Stimulated activated naive CD8-positive, alpha-beta T cell treated with anti-CD3 and anti-CD28 coated beads, Interleukin-15, Interleukin-2, amounts not matched to agents 100 ng/mL and 50 ng/mL, for 24 hours (primary cell): ENCODE measurements around the gene P2RY8.
"Not testable (repeated sequence)": the region's sequence is repeated elsewhere in the genome, so short reads cannot be mapped to it uniquely, and the experiment has no call there.

Experiments used
- H3K27ac Mint-ChIP-seq: one replicate; pipeline ENCODE4 v1.8.0; 2021; ENCODE audit warnings: mild to moderate bottlenecking, mixed read lengths
- H3K27me3 Mint-ChIP-seq: one replicate; pipeline ENCODE4 v1.8.0; 2021; ENCODE audit warnings: mixed read lengths
- H3K36me3 Mint-ChIP-seq: one replicate; pipeline ENCODE4 v1.8.0; 2021; ENCODE audit warnings: low read depth, mixed read lengths
- H3K4me1 Mint-ChIP-seq: one replicate; pipeline ENCODE4 v1.8.0; 2021; ENCODE audit warnings: low read depth, mixed read lengths
- H3K4me3 Mint-ChIP-seq: one replicate; pipeline ENCODE4 v1.8.0; 2021; ENCODE audit warnings: mild to moderate bottlenecking, mixed read lengths
- H3K9me3 Mint-ChIP-seq: one replicate; pipeline ENCODE4 v1.8.0; 2021; ENCODE audit warnings: mixed read lengths

The P2RY8 gene

GRCh38 chrX:1511150-1511549, 25.8 kb downstream of the P2RY8 start:
- Mint-ChIP-seq H3K27me3 (no peaks in the 10 kb centered on the region), H3K4me3 (no peak overlapping the region), H3K4me1 (peaks cover 24% of the 10 kb centered on the region), H3K9me3 (peaks cover 10% of the 10 kb centered on the region), H3K36me3 (peaks cover 29% of the 10 kb centered on the region), H3K27ac (peak overlapping the region; percentile 33)

DNA sequence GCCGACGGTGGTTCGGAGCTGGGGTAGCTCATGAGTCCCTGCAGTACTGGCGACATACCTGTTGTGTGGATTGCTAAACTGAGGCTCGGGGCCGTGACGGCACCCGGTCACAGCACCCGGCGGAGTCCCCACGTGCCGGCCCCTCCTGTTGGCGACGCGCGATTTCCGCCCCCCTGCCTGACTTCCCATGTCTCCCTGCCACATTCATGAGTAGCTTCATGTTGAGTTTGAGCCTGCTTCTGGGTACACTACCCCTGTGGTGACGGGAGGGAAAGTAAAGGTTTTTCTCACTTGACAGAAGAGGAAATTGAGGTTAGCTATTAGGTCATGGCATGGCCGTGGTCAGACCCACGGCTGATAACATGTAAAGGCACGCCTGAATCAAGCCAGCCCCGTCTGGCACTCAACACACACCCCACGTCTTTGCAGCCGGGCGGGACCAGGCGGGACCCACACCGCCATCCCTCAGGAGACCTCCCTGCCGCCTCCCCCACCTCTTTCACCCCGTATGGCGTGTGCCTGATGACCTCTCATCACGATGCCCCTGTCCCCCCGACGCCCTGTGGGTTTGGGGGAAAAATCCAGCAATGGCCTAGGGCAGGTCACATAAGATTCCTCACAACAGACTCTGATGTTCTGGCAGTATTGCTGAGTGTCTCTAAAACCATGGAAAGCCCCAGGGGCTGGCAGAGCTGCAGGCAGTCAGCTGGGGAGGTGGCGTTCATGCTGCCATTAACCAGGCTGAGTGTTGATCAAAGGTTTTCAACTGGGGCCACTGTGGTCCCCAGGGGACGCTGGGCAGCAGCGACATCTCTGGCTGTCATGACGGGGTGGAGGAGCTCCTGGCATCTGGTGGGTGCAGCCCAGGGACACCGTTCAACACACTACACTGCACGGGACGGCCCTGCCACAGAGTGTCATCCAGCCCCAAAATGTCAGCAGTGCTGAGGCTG, 29.2 kb downstream of the P2RY8 start:
- Mint-ChIP-seq H3K36me3 (peaks cover 16% of the 10 kb centered on the region), H3K27ac (peak overlapping the region; percentile 53), H3K27me3 (no peaks in the 10 kb centered on the region), H3K4me1 (peaks cover 36% of the 10 kb centered on the region), H3K4me3 (peak overlapping the region; percentile 41), H3K9me3 (no peaks in the 10 kb centered on the region)

GRCh38 chrX:1506916-1507315, 30.1 kb downstream of the P2RY8 start:
- Mint-ChIP-seq H3K4me3 (no peak overlapping the region), H3K36me3 (peaks cover 9% of the 10 kb centered on the region), H3K9me3 (no peaks in the 10 kb centered on the region), H3K27ac (no peak overlapping the region), H3K4me1 (peaks cover 45% of the 10 kb centered on the region), H3K27me3 (no peaks in the 10 kb centered on the region)

DNA sequence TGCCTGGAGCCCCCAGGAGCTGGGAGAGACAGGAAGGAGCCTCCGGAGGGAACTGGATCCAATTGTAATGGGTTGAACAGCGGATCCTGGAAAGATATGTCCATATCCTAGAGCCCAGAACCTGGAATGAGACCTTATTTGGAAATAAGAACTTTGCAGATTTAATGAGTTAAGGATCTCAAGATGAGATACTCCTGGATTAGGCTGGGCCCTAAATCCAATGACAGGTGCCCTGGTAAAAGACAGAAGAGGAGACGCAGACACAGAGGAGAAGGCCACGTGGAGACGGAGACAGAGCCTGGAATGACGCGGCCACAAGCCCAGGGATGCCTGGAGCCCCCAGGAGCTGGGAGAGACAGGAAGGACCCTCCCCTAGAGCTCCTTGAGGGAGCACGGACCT, 34.1 kb downstream of the P2RY8 start:
- no peak overlapping the region for H3K4me3 Mint-ChIP-seq

DNA sequence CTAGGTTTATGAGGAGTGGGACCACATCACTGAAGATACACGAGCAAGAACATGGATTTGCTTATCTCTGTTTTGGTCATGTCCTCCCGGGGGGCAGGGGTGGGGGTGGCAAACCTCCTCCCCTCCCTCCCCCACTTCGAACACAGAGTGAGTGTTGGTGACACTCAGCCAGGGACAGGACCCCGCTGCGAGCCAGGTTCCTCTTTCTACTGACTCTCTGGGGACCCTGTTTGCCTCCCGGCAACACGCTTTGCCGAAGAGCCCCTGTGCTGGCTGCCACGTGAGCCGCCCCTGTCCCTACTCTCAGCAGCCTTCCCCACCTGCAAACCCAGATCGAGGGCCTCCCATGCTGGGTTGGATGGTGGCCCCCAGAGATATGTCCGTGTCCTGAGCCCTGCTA, 34.7 kb downstream of the P2RY8 start:
- peaks cover 47% of the 10 kb centered on the region for H3K4me1 Mint-ChIP-seq
- no peaks in the 10 kb centered on the region for H3K27me3 Mint-ChIP-seq
- H3K27ac Mint-ChIP-seq, result peak overlapping the region; percentile 75
- H3K4me3 Mint-ChIP-seq, result no peak overlapping the region
- H3K36me3 Mint-ChIP-seq, result no peaks in the 10 kb centered on the region
- no peaks in the 10 kb centered on the region for H3K9me3 Mint-ChIP-seq

More for the DNA sequence above, 34.1 kb downstream of the P2RY8 start:
- Mint-ChIP-seq H3K9me3 (no peaks in the 10 kb centered on the region), H3K36me3 (no peaks in the 10 kb centered on the region), H3K27me3 (no peaks in the 10 kb centered on the region), H3K27ac (peak overlapping the region; percentile 60), H3K4me1 (peaks cover 45% of the 10 kb centered on the region)

DNA sequence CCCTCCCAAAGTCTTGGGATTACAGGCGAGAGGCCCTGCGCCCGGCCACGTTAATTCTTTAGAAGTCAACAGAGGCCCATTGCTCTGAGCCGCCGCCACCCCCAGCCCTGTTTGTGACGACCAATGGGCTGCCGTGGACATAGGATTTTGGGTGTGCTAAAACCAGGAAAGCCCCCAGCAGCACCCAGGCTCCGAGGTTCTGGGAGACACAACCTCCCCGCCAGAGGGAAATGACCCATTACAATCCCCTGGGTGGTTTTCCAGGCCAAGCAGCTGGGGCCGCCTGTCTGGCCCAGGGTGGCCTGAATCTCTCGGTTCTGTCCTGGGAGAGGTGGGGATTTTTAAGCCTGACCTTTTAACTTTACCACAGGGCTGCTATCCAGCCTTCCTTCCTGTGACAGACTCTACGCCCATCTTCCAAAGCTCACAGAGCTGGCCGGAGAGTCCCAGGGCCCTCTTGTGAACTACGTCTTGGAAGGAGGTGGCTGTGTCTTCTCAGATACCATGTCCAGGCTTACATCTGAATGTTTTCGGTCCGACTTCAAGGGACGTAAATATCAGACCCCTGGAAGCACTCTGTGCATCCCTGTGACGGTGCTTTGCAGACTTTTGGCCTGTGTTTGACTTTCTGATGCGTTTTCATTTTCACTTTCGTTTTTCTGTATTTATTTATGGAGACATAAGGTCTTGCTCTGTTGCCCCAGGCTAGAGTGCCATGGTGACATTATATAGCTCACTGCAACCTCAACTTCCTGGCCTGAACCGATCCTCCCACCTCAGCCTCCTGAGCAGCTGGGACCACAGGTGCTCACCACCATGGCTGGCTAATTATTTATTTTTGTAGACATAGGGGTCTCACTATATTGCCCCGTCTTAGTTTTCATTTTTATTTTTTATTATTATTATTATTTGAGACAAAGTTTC, 36.0 kb downstream of the P2RY8 start:
- Mint-ChIP-seq H3K27me3 (no peaks in the 10 kb centered on the region), H3K4me1 (peaks cover 48% of the 10 kb centered on the region), H3K27ac (peak overlapping the region; percentile 83), H3K36me3 (no peaks in the 10 kb centered on the region), H3K4me3 (peak overlapping the region; percentile 15), H3K9me3 (no peaks in the 10 kb centered on the region)

- H3K9me3 Mint-ChIP-seq, result peaks cover 3% of the 10 kb centered on the region
- peaks cover 46% of the 10 kb centered on the region for H3K4me1 Mint-ChIP-seq
- no peaks in the 10 kb centered on the region for H3K27me3 Mint-ChIP-seq
- H3K36me3 Mint-ChIP-seq, result peaks cover 10% of the 10 kb centered on the region
- no peak overlapping the region for H3K4me3 Mint-ChIP-seq
- peak overlapping the region; percentile 28 for H3K27ac Mint-ChIP-seq
These were observed 40.9 kb downstream of the P2RY8 start for GRCh38 chrX:1496076-1496475.

GRCh38 chrX:1493877-1494510, 43.0 kb downstream of the P2RY8 start:
- Mint-ChIP-seq H3K27ac (peak overlapping the region; percentile 62), H3K27me3 (no peaks in the 10 kb centered on the region), H3K4me1 (peaks cover 43% of the 10 kb centered on the region), H3K36me3 (peaks cover 15% of the 10 kb centered on the region), H3K9me3 (peaks cover 3% of the 10 kb centered on the region), H3K4me3 (peak overlapping the region; percentile 50)

DNA sequence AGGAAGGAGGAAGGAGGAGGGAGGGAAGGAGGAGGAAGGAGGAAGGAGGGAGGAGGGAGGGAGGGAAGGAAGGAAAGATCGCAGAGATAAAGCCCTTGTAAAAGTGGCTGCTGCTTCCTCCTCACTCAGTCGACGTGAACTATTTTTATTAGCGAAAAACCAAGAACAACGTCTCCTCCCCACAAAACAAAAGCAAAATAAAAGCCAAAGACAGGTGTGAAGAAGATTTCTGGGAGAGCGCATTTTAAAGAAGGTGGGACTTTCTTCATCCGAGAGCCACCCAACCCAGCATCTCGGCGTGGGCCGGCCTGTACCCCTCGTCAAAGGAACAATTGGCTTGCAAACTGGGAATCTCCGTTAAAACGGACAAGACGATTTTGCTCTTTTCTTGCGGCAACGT, 43.6 kb downstream of the P2RY8 start:
- Mint-ChIP-seq H3K9me3 (peaks cover 3% of the 10 kb centered on the region), H3K36me3 (peaks cover 21% of the 10 kb centered on the region), H3K4me1 (peaks cover 40% of the 10 kb centered on the region), H3K4me3 (peak overlapping the region; percentile 50), H3K27me3 (no peaks in the 10 kb centered on the region), H3K27ac (peak overlapping the region; percentile 62)

GRCh38 chrX:1492421-1493012, 44.5 kb downstream of the P2RY8 start:
- Mint-ChIP-seq H3K4me1 (peaks cover 38% of the 10 kb centered on the region), H3K36me3 (peaks cover 22% of the 10 kb centered on the region), H3K27ac (peak overlapping the region; percentile 11), H3K27me3 (no peaks in the 10 kb centered on the region), H3K4me3 (no peak overlapping the region), H3K9me3 (peaks cover 3% of the 10 kb centered on the region)

DNA sequence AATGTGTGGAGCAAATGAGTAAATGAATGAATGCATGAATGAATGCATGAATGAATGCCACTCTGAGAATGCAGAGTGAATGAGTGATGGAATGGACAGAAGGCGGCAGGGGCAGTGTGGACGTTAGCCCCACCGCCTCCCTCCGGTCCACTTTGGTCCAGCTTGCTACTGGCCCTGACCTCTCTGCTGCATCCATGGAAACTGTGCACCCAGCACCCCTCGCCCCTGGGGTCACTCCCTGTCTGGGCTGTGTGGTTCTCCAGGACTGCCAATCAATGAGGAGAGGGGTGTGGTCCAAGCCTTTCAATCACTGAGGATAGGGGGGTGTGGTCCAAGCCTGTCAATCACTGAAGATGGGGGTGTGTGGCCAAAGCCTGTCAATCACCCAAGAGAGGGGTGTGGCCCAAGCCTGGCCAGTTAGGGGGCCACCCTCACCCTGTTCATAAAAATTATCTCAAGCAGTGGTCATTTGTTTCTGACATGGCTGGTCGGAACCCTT, 45.1 kb downstream of the P2RY8 start:
- Mint-ChIP-seq H3K4me3 (no peak overlapping the region), H3K27me3 (no peaks in the 10 kb centered on the region), H3K9me3 (peaks cover 3% of the 10 kb centered on the region), H3K4me1 (peaks cover 38% of the 10 kb centered on the region), H3K27ac (peak overlapping the region; percentile 11), H3K36me3 (peaks cover 29% of the 10 kb centered on the region)

DNA sequence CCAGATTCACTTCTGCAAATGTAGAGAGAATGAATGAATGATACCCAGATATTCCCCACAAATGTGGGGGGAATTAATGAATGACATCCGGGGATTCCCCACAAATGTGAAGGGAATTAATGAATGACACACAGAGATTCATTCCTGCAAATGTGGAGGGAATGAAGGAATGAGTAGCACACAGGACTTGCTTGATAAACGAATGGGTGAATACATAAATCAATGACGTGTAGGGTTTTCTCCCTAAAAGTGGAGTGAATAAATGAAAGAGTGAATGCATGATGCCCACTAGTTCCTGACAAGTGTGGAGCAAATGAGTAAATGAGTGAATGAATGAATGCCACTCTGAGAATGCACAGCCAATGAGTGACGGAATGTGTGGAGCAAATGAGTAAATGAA, 45.7 kb downstream of the P2RY8 start:
- H3K9me3 Mint-ChIP-seq, H3K4me3 Mint-ChIP-seq, H3K27ac Mint-ChIP-seq, H3K27me3 Mint-ChIP-seq: not testable (repeated sequence)
- H3K36me3 Mint-ChIP-seq, result peaks cover 32% of the 10 kb centered on the region
- peaks cover 31% of the 10 kb centered on the region for H3K4me1 Mint-ChIP-seq

DNA sequence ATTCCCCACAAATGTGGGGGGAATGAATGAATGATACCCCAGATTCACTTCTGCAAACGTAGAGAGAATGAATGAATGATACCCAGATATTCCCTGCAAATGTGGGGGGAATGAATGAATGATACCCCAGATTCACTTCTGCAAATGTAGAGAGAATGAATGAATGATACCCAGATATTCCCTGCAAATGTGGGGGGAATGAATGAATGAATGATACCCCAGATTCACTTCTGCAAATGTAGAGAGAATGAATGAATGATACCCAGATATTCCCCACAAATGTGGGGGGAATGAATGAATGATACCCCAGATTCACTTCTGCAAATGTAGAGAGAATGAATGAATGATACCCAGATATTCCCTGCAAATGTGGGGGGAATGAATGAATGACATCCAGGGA, 46.3 kb downstream of the P2RY8 start:
- Mint-ChIP-seq H3K4me1 (peaks cover 28% of the 10 kb centered on the region), H3K36me3 (peaks cover 32% of the 10 kb centered on the region)

GRCh38 chrX:1489354-1489753, 47.6 kb downstream of the P2RY8 start:
- Mint-ChIP-seq H3K36me3 (peaks cover 32% of the 10 kb centered on the region), H3K4me1 (peaks cover 31% of the 10 kb centered on the region)
- H3K4me3 Mint-ChIP-seq, H3K27me3 Mint-ChIP-seq, H3K27ac Mint-ChIP-seq, H3K9me3 Mint-ChIP-seq: not testable (repeated sequence)

More for the DNA sequence above, 46.3 kb downstream of the P2RY8 start:
- H3K9me3 Mint-ChIP-seq, H3K4me3 Mint-ChIP-seq, H3K27me3 Mint-ChIP-seq, H3K27ac Mint-ChIP-seq: not testable (repeated sequence)
